NCI-H345 treated with DMSO at 0.1 percent for 48 hours (cell line): ENCODE results near the gene CHIT1.

ENCODE experiments used
- DNase-seq: peaks from one replicate; lab custom pipeline; 2025; ENCODE audit not compliant: unreplicated experiment; lab: John Stamatoyannopoulos, UW

Gene CHIT1

GRCh38 chr1:203217139-203217655, 12.3 kb downstream of the CHIT1 start:
- DNase-seq: no peak

DNA sequence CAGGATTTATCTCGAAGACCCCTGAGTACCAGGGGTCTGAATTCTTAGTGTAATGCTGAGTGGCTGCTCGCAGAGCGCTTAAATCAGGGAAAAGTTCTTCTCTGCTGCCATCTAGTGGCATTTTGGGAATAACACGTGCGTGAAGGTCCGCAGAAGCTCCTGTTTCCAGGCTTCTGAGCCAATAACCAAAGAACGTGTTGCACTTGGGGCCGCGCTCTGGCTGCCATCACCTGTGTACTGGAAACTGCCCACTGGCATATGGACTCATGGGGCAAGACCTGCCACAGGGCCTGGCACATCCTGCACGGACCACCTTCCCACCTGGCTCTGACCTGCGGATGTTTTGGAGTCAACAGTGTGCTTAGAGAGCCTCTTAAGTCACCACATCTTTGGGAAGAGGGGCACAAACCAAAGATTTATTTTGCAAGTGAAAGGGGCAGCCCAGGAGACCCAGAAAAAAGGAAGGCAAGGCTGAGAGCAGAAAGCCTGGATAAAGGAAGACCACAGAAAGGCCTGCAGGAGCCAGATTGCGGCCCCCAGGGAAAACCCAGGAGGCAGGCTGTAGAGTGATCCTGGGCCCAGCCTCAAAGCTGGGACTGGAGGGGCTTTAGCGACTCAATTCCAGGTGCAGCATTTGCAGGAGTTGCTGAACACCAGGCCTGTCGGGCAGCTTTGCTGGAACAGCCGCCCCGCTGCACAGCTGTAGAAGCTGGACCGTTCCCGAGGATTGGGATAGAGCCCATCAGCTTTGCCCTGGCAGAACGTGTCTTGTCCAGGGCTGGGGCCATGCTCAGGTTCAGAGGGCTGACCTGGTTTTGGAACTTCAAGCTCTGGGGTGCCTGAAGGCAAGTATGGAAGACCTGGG, 13.0 kb downstream of the CHIT1 start:
- peak; percentile 50 for DNase-seq

DNA sequence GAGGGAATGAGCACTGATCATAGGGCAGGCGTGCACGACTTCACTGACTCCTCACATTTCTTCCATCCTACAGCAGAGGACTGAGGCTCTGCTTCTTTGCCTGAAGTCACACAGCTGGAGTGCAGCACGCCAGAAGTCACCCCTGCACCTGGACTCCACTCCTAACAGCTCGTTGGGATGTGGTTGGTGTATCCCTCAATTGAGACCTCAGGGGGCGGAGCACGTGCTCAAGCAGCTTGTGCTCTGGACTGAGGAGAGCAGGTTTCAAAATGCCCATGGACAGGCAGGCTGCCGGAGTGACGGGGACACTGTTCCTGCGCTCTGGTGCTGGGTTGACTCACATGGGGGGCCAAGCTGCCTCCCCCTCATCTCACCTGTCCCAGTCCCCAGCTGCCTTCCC, 13.9 kb downstream of the CHIT1 start:
- DNase-seq: no peak

DNA sequence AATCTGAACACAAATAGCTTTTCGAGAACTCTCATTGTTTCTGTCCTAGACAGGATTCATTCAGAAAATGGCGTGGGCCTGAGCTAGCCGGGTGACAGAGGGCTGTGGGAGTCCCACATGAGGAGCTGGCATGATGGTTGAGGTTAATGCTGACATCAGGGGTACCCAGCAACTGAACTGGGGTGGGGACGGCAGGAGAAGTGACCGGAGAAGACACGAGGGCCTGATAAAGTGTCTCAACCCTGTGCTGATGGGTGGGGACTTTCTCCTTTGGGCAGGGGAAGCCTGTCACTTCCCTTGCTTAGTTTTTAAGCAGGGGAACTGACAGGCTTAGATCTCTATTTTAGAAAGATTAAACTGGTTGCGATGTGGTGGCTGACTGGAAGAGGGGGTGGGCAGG, 14.6 kb downstream of the CHIT1 start:
- no peak for DNase-seq

DNA sequence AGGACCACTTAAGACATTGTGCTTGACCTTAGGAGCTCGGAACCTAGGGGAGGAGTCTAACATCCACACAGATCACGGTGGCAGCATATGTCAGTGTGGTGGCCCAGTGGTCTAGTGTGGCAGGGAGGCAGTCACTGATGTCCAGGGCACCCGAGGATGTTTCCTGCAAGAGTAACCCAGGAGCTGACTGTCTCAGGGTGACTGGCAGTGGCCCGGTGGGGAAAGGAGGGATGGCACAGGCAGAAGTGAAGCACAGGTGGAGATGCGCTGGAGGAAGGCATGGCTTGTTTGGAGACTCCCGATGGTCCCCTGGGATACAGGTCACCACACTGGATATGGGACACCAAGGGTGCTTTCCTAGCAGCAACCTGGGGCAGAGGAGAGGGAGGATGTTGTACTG, 16.3 kb downstream of the CHIT1 start:
- DNase-seq: no peak

- no peak for DNase-seq
These were observed 17.7 kb downstream of the CHIT1 start for GRCh38 chr1:203211812-203212211.

GRCh38 chr1:203210988-203211387, 18.5 kb downstream of the CHIT1 start:
- DNase-seq: no peak

GRCh38 chr1:203210350-203210749, 19.1 kb downstream of the CHIT1 start:
- no peak for DNase-seq

GRCh38 chr1:203208181-203208580, 21.3 kb downstream of the CHIT1 start:
- DNase-seq: no peak

DNA sequence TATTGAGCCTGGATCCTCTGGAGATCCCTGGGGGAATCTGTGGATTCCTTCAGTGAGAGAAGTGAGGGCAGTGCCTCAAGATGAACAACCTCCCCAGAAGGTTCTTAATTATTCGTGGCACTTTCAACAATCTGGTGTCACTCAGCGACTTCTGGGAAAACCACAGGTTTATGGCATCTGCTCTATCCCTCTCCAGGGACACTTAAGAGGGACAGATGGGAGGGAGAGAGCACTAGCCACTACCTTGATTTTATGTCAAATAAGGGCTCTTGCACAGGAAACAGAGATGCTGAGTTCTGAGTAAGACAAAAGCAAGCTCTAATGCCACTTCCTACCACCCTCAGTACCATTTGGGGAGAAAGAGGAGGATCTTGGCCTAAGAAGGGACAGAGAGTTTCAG, 21.7 kb downstream of the CHIT1 start:
- no peak for DNase-seq

GRCh38 chr1:203206129-203206687, 23.3 kb downstream of the CHIT1 start:
- DNase-seq: no peak

DNA sequence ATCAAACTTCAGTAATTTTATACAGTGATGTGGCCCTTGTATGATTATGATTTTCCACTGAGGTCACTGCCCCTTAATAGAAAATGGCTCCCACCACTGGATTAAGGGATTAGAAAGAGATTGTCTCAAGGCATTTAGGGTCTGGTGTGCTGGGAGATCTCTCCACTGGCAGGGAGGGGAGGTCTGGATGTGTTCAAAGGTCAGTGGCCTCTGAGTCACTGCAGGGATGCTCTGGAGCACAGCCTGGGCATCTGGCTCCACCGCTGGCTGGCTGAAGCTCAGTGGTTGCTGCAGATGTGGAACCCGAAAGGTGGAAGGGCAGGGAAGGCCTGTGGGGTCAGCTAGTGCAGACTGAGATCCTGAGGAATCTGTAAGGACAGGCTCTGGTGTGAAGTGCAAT, 24.7 kb downstream of the CHIT1 start:
- DNase-seq: no peak

GRCh38 chr1:203202431-203203245, 26.8 kb downstream of the CHIT1 start:
- DNase-seq: no peak

- DNase-seq: no peak
These were observed 27.8 kb downstream of the CHIT1 start for GRCh38 chr1:203201516-203202205.

DNA sequence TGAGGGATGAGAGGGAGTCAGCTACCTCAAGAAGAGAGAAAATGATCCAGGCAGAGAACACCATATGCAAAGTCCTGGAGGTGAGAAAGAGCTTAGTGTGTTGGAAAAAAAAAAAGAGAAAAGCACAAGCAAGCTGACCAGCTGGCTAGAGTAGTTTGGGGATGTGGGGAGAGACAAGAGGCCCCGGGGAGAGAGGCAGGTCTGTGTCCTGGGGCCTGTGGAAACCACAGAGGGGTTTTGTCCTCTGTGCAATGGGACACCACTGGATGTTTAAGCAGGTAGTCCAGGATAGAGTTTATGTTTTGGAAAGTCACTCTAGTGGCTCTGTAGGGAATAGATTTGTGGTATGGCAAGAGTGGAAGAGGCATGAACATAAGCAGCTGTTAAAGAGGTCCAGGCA, 28.6 kb downstream of the CHIT1 start:
- no peak for DNase-seq

- DNase-seq: no peak
These were observed 29.5 kb downstream of the CHIT1 start for GRCh38 chr1:203199816-203200571.

DNA sequence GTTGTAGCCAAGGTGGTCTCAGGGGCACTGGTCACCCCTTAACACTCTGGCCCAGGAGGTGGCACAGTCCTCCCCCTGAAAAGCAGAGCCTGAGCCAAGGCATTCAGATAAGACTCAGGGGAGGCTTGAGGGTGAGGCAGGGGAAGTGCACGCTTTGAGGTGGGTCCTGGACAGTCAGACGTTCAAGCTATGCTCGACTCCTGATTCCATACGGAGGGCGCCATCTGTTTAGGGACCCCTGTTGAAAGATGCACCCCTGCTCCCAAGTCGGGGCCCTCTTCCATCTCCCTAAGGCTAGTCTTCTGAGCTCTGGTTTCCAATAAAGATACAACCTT, 30.0 kb downstream of the CHIT1 start:
- DNase-seq: no peak

DNA sequence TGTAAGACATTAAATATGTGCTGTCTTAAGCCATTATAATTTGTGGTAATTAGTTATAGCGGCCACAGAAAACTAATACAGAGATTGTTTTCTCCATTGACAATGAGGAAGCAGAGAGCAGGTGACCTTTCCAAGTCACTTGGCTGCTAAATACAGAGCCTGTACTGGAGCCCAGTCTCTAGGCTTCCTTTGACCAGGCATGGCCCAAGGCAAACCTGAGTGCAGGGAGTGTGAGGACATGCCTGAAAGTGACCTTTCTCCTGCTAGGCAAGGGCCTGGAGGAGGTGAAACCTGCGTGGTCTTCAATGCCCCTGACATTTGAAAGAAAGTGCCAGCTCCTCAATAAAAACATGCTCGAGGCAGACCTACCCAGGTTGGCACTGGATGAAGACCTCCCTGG, 30.5 kb downstream of the CHIT1 start:
- DNase-seq: no peak

- DNase-seq: no peak
These were observed 31.8 kb downstream of the CHIT1 start for GRCh38 chr1:203197625-203198024.

DNA sequence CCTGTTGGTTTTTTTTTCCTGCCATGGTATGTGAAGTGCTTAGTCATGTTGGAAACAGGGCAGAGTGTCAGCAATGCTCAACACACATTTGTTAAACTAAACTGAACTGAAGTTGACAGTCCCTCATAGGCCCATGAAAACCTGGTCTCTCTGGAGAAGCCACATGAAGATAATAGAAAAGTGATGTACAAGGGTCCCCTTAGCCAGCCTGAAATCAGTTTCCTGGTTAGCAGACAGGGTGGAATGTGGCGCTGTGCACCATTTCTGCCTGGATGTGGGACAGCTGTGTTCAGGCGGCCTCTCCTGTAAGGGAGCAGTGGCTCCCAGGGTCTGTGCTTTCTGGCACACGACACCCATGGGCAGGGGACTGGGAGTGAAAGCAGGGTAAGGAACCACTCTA, 33.1 kb downstream of the CHIT1 start:
- no peak for DNase-seq

GRCh38 chr1:203190949-203191348, 38.5 kb downstream of the CHIT1 start:
- DNase-seq: no peak
